ENCODE results near the gene FSTL4.

FSTL4 gene

GRCh38 chr5:133336121-133336968 lies 276.0 kb downstream of the FSTL4 start:
- no peak for DNase-seq

GRCh38 chr5:133334796-133335639 lies 277.3 kb downstream of the FSTL4 start:
- no peak for DNase-seq

DNA sequence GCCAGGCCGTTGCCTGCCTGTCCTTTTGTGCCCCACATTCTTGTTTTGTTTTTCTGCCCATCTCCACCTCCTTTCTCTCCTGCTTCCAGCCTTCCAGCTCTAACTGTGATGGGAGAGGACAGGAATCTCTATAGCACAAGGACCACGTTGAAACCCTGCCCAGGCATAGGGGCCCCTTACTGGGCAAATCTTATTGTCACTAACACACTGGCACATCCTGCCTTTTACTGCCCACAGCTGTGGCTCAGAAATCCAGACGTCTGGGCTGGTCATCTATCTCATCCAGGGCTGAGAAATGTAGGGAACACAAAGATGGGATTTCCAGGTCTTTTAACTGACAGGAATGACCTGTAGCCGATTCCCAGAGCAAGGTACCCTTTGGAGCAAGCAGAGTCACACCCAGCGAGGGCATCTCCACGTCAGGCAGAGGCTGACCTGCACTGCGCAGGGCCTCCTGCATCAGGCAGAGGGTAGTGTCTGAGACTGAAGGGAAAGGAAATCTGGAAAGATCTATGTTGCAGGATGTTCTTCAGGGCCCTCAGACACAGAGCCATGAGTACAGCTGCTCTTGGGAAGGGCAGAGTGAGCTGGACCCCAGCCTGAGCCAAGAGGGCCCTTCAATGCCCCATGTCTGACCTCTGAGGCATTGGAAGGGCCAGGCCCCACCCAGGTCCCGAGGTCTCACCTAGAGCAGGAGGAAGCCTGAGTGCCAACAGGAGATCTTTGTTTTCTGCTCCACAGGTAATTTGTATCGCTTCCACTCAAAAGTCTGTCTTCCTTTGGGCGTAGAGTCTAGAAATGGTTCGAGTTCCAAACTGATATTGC lies 278.8 kb downstream of the FSTL4 start:
- no peak for DNase-seq

GRCh38 chr5:133332439-133333024 lies 279.8 kb downstream of the FSTL4 start:
- DNase-seq = peak; percentile 45

DNA sequence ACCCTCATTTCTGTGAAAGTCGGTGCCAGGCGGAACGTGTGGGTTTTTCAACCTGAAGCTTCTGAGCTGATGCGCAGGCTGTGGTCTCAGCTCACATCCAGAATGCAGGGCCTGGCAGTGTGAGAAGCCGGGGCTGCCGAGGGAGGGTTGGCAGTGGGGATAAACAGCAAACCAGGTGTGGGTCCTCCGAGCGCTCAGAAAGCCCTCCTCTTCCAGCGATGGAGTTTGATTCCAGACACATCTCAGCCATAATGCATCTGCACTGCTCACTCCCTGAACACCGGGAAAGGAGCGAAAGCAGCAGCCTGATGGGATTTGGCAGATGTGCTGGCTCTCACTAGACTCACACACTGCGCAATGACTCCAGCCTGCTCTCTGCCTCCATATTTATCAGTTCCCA lies 280.4 kb downstream of the FSTL4 start:
- DNase-seq = no peak

GRCh38 chr5:133330956-133331355 lies 281.4 kb downstream of the FSTL4 start:
- DNase-seq = no peak

GRCh38 chr5:133328800-133329199 lies 283.5 kb downstream of the FSTL4 start:
- no peak for DNase-seq

DNA sequence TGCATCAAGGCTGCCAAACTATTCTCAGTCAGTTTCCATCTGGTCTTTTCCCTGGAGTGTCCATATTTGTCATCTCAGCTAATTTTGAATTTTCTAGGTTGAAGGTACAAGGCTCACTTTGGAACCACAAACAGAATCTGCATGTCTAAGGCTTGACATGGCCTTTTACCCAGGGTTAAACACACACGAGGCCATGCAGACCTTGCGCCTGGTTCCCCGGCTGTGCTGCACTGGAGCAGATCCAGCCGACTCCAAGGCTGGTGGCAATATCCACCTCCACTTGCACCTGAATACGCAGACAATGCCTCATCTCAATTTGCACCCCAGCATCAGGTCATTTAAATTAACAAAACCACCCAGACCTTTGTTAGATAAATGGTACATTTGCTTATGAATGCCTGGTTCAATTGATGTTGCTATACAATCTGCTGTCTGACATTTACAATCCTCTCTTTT lies 284.4 kb downstream of the FSTL4 start:
- no peak for DNase-seq

DNA sequence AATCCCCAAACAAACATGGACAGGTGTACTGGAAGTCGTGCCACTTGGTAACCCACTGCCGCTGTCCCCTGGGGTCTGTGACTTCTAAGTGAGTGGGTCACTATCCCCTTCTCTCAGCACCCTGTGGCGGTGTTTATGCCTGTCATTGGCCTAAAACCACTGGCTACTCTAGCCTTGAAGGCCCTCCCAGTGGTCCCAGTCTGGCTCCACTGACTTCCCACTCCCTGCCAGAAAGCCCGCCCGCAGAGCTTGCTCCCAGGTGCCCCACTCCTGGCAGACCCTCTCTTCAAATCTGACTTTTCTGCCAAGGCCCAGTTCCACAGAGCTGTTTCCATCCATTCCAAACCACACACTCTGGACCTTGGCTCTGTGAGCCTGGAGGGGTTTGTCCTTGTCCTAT lies 286.0 kb downstream of the FSTL4 start:
- no peak for DNase-seq

DNA sequence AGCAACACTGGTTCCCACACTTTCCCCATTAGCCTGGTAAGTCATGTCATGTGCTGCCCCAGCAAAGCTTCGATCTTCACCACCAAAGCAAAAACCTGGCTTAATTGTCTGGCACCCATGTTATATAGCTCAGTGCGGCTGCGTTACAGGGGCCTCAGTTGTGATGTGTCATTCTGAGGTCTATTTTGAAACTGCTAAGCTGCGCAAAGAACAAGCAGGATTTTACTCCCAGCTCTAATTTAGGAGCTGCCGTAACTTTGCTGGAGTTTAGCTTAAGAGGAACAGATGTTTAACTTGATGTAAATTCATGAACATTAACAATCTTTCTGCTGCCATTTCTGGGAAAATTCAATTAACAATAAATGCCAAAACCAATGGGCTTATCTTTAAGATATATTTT lies 286.5 kb downstream of the FSTL4 start:
- DNase-seq = no peak

DNA sequence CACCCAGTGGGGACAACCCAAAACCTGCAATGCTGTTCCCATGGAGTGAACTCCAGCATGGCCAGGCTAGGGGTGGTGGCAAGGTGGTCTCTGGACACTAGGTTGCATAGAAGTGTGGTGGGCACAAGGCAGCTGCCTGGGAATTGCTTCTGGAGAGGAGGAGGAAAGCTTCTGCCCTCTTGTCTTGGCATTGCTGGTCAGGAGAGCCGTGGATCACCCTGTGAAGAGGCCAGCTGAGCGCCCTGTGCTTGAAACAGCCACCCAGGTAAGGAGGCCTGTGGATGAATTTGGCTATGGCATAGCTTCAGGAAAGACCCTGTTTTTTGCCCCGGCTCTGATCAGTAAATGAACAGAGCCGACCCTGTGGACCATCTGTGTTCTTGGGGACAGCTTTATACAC lies 287.4 kb downstream of the FSTL4 start:
- no peak for DNase-seq

- no peak for DNase-seq
Measured at GRCh38 chr5:133323494-133324457, 288.6 kb downstream of the FSTL4 start.

DNA sequence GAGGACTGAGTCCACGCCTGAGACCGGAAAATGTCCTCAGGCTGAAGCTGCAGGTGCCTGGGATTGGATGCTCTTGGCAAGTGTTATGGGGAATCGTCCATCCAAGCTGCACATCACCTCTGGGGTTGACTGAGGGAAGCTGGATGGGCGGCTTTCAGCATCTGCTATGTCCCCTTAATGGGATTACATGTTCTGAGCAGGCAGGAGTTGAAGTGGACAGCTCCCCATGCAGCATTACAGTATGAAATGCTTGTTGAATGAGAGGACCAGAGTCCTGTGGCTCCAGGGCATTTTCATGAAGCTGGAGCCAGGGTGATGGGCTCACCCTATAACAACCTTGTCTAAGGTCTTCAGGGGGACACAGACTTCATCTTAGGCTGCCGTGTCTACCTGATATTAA lies 289.6 kb downstream of the FSTL4 start:
- no peak for DNase-seq

DNA sequence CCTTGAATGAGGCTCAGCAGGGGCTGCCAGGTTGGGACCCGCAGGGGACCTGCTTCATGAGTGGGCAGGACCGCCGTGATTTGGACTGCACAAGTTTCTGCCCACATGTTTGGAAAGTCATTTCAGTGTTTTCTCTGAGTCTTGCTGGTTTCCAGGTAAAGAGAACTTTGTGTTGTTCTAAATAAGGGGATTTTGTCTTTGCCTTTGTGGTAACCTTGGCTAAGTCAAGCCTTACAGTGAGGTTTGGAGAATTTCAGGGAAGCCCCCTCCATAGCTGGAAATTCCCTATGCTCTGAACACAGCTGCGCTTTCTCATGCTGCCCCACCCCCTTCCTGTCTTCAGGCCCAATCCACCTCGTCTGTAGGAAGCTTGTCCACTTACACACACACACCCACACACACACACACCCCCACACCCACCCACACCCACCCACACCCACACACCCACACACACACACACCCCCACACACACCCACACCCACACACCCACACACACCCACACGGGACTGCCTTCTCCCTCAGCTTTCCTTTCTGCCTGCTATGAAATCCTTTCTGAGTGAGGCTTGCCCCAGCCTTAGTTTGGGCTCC lies 290.4 kb downstream of the FSTL4 start:
- no peak for DNase-seq

- no peak for DNase-seq
Measured at GRCh38 chr5:133321286-133321832, 291.0 kb downstream of the FSTL4 start.

GRCh38 chr5:133319905-133320520 lies 292.3 kb downstream of the FSTL4 start:
- no peak for DNase-seq

DNA sequence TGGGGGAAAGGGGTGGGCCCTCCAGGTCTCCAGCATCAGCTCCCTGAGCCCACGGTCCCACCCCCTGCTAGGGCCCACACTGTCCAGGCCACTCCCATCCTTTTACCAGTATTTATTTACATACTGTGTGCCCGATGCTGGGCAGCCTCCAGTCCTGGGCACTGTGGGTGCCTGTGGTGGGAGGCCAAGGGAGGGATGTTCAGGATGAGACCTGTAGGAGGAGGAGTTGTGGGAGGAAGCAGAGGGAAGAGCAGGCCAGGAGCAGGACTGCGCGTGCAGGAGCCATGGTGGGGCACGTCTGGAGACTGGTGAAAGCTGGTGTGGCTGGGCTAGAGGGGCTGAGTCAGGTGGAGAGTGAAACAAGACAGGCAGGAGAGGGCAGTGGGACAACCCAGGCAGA lies 293.1 kb downstream of the FSTL4 start:
- DNase-seq = no peak

DNA sequence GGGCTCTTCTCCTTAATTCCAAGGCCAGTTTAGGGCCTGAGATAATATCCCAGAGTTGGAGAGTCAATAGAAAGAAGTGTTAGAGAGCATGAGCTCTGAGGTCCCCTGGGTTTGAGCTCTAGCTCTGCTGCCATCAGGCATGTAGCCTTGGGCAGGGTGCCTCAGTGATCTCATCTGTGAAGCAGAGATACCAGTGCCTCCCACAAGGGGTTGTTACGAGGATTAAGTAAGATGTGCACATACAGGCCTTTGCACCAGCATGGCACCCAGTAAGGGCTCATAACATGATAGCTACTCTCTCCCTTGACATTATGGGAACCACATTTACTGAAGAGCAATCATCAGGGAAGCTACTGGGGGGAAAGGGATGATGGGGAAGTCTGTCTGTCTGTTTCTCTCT lies 294.8 kb downstream of the FSTL4 start:
- DNase-seq = no peak

DNA sequence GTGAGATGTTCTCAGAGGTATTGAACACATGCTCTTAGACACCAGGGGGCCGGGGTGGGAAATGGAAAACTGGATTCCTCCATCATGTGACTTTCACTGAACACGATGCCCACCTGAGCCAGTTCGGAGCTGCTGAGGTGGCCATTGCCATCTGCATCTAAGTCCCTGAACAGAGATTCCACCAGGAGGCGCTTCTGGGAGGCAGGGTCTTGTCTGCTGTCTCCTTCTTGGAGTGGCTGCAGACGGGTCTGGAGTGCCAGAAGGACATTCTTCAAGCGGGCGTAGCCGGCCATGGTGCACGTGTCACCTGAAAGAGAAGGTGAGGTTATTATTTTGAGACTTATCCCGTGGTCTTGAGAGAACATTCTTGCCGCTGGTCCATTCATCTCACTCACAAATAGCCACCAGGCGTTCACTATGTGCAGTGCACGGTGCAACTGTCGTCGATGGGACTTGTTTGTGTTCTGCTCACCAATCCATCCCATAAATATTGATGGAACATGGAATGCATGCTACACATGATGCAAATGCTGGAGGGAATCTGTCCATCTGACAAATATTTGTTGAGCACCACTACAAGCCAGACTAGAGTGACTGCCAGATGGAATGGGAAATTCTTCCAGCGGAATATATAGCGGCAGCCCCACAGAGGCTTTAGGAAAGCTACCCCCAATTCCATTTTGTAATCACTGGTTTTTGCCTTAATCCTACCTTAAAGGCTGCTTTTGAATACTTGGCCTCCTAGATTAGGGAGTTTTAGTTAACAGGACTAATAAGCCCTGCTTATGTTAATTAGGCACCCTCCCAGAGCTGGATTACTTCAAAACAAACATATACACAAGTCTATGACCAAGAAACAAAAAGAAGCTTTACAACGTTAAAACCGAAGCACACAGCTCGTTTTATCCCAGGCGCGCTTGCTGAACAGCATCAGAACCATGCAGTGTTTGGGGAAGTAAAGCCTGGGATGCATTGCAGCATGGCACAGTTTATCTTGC lies 295.7 kb downstream of the FSTL4 start:
- DNase-seq = no peak

All from eye (tissue), 1 donor.